ENCODE data around the gene RIMS1. TPM values are rescaled to one million over a fixed set of nuclear protein-coding genes. Genes with fewer than 3 reads are reported as not detected.
A peak's percentile ranks its signal among the peaks of the same experiment; 100 is the strongest.

Gene RIMS1
- total RNA-seq, 1 experiment from 2014 or later = 0.57 TPM

GRCh38 chr6:72149715-72150114 lies 263.4 kb downstream of the RIMS1 start:
- no peak for DNase-seq
- Mint-ChIP-seq H3K4me1 (ENCODE audit: low read depth, unreplicated experiment) (no peaks in the 10 kb centered on the region), H3K9me3 (ENCODE audit: low read depth, unreplicated experiment) (no peaks in the 10 kb centered on the region), H3K27ac (ENCODE audit: unreplicated experiment) (no peak overlapping the region), H3K36me3 (ENCODE audit: insufficient read depth, unreplicated experiment) (no peaks in the 10 kb centered on the region), H3K27me3 (ENCODE audit: unreplicated experiment) (no peaks in the 10 kb centered on the region), H3K4me3 (ENCODE audit: low read depth, unreplicated experiment) (no peak overlapping the region)
- BruUV-seq (replicated peaks) = no TSS peak
- intact Hi-C loops (cut with micrococcal nuclease; ENCODE audit: unreplicated experiment) = loop anchor here (2.0 to 10.0 kb wide), 2 partner anchors 23 to 215 kb away; no protein-coding TSS in a partner anchor
- CTCF ChIA-PET = no interaction called here
- no peak for TF ChIP-seq CTCF (IDR thresholded peaks at IDR 0.05; ENCODE audit: unreplicated experiment)

GRCh38 chr6:72151742-72152141 lies 265.4 kb downstream of the RIMS1 start:
- Mint-ChIP-seq H3K4me1 (ENCODE audit: low read depth, unreplicated experiment) (no peaks in the 10 kb centered on the region), H3K27ac (ENCODE audit: unreplicated experiment) (no peak overlapping the region), H3K36me3 (ENCODE audit: insufficient read depth, unreplicated experiment) (no peaks in the 10 kb centered on the region), H3K9me3 (ENCODE audit: low read depth, unreplicated experiment) (no peaks in the 10 kb centered on the region), H3K27me3 (ENCODE audit: unreplicated experiment) (no peaks in the 10 kb centered on the region), H3K4me3 (ENCODE audit: low read depth, unreplicated experiment) (no peak overlapping the region)
- no TSS peak for BruUV-seq (replicated peaks)
- intact Hi-C loops (cut with micrococcal nuclease; ENCODE audit: unreplicated experiment) = no loop called here
- CTCF ChIA-PET = no interaction called here
- no peak for TF ChIP-seq CTCF (IDR thresholded peaks at IDR 0.05; ENCODE audit: unreplicated experiment)
- no peak for DNase-seq

GRCh38 chr6:72175916-72176315 lies 289.6 kb downstream of the RIMS1 start:
- no peak for DNase-seq
- no TSS peak for BruUV-seq (replicated peaks)
- H3K9me3 Mint-ChIP-seq (ENCODE audit: low read depth, unreplicated experiment) = no peaks in the 10 kb centered on the region
- intact Hi-C loops (cut with micrococcal nuclease; ENCODE audit: unreplicated experiment) = no loop called here
- H3K27ac Mint-ChIP-seq (ENCODE audit: unreplicated experiment) = no peak overlapping the region
- H3K27me3 Mint-ChIP-seq (ENCODE audit: unreplicated experiment) = peaks cover 4% of the 10 kb centered on the region
- H3K4me1 Mint-ChIP-seq (ENCODE audit: low read depth, unreplicated experiment) = no peaks in the 10 kb centered on the region
- no peak for TF ChIP-seq CTCF (IDR thresholded peaks at IDR 0.05; ENCODE audit: unreplicated experiment)
- no peaks in the 10 kb centered on the region for H3K36me3 Mint-ChIP-seq (ENCODE audit: insufficient read depth, unreplicated experiment)
- CTCF ChIA-PET = no interaction called here
- no peak overlapping the region for H3K4me3 Mint-ChIP-seq (ENCODE audit: low read depth, unreplicated experiment)

- DNase-seq = peak; percentile 75
- peak overlapping the region; percentile 94 for H3K4me3 Mint-ChIP-seq (ENCODE audit: low read depth, unreplicated experiment)
- TF ChIP-seq CTCF (IDR thresholded peaks at IDR 0.05; ENCODE audit: unreplicated experiment) = no peak
- H3K27me3 Mint-ChIP-seq (ENCODE audit: unreplicated experiment) = peaks cover 24% of the 10 kb centered on the region
- peaks cover 13% of the 10 kb centered on the region for H3K36me3 Mint-ChIP-seq (ENCODE audit: insufficient read depth, unreplicated experiment)
- CTCF ChIA-PET = interaction anchor here (0.6 to 0.8 kb wide), 3 partner anchors 12 to 1193 kb away, joined by 3 to 6 read pairs (median 4); no protein-coding TSS in a partner anchor
- peaks cover 16% of the 10 kb centered on the region for H3K4me1 Mint-ChIP-seq (ENCODE audit: low read depth, unreplicated experiment)
- H3K9me3 Mint-ChIP-seq (ENCODE audit: low read depth, unreplicated experiment) = peaks cover 2% of the 10 kb centered on the region
- peak overlapping the region; percentile 14 for H3K27ac Mint-ChIP-seq (ENCODE audit: unreplicated experiment)
- intact Hi-C loops (cut with micrococcal nuclease; ENCODE audit: unreplicated experiment) = no loop called here
- no TSS peak for BruUV-seq (replicated peaks)
Measured at GRCh38 chr6:72182337-72183246, 296.2 kb downstream of the RIMS1 start.
